ENCODE results near the gene PIK3CA.
"Not testable (repeated sequence)": the region's sequence is repeated elsewhere in the genome, so short reads cannot be mapped to it uniquely, and the experiment has no call there.

Gene PIK3CA

GRCh38 chr3:179215550-179215949 lies 67.4 kb downstream of the PIK3CA start:
- peak; percentile 6 to 46 for DNase-seq

DNA sequence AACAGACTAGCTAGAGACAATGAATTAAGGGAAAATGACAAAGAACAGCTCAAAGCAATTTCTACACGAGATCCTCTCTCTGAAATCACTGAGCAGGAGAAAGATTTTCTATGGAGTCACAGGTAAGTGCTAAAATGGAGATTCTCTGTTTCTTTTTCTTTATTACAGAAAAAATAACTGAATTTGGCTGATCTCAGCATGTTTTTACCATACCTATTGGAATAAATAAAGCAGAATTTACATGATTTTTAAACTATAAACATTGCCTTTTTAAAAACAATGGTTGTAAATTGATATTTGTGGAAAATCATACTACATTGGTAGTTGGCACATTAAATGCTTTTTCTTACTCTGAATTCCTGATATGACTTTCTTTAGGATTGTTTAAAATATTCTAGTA lies 70.1 kb downstream of the PIK3CA start:
- not testable (repeated sequence) for DNase-seq

GRCh38 chr3:179223548-179223947 lies 75.4 kb downstream of the PIK3CA start:
- DNase-seq, result no peak

DNA sequence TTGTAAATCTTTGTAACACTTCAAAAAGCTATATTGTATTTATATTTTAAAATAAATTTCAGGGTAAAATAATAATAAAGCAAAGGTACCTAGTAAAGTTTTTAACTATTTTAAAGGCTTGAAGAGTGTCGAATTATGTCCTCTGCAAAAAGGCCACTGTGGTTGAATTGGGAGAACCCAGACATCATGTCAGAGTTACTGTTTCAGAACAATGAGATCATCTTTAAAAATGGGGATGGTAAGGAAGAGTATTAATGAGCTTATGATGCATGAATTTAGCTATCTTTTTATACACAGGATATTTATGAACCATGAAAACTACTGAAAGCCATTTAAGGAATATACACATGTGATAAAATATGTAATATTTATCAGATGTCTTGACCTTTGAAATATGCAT lies 76.4 kb downstream of the PIK3CA start:
- no peak for DNase-seq

GRCh38 chr3:179227349-179227748 lies 79.2 kb downstream of the PIK3CA start:
- no peak for DNase-seq

DNA sequence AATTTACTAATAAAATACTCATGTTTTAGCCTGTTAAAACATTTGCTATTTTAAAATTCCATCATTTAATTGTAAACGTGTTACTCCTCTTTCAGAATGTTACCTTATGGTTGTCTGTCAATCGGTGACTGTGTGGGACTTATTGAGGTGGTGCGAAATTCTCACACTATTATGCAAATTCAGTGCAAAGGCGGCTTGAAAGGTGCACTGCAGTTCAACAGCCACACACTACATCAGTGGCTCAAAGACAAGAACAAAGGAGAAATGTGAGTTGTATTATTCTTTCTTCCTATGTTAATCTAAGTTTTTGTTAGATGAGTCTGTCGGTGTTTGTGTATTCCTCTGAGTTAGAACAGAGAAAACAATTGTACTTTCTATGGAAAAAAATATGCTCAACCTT lies 81.0 kb downstream of the PIK3CA start:
- no peak for DNase-seq

DNA sequence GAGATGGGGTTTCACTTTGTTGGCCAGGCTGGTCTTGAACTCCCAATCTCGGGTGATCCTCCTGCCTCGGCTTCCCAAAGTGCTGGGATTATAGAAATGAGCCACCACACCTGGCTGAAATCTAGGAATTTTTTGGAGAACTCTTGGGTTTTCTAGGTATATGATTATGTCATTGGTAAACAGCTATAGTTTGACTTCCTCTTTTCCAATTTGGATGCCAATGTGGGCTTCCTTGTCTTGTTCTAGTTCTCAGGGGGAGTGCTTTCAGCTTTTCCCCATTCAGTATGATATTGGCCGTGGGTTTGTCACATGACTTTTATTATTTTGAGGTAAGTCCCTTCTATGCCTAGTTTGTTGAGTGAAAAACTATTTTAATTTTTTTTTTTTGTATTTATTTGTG lies 84.9 kb downstream of the PIK3CA start:
- no peak for DNase-seq

- DNase-seq, result no peak
Measured at GRCh38 chr3:179234199-179234598, 86.0 kb downstream of the PIK3CA start.

- DNase-seq, result no peak
Measured at GRCh38 chr3:179236669-179237301, 88.6 kb downstream of the PIK3CA start.

DNA sequence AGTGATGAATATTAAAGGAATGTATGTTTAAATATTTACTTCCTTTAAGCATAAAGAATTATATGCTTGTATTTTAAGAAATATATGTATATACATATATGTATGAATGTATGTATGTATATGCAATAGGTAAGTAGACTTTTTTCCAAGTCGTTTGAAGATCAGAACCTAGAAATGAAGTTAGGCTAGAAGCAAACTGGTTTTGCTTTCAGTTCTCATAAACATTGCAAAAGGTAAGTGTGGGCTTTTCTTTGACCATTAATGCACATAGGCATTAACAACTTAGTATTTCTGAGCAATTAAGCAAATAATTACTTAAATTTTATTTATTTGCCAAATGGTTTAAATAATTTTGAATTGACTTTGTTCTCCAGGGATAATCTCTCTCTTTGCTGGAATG lies 92.1 kb downstream of the PIK3CA start:
- DNase-seq, result not testable (repeated sequence)

DNA sequence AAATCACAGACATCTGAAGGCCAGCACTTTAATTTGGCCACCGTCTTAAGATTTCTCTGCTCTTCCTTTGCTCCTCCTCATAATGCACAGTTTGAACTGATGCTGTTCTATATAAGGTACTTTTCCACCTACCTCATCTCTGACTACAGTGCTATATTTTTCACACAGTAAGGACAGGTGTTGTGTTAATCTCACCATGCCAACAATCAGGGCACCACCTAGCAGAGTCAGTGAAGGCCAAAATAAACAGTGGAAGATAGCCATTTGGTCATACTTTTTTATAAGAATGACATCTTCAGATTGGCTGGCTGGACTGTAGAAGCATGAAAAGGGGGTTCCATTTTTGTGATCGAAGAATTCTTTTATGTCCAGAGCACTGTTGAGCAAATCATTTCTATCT lies 94.7 kb downstream of the PIK3CA start:
- not testable (repeated sequence) for DNase-seq

GRCh38 chr3:179244878-179245277 lies 96.7 kb downstream of the PIK3CA start:
- DNase-seq, result no peak

- peak in 1 of 2 donors; percentile 3 for DNase-seq
Measured at GRCh38 chr3:179247289-179248015, 99.3 kb downstream of the PIK3CA start.

DNA sequence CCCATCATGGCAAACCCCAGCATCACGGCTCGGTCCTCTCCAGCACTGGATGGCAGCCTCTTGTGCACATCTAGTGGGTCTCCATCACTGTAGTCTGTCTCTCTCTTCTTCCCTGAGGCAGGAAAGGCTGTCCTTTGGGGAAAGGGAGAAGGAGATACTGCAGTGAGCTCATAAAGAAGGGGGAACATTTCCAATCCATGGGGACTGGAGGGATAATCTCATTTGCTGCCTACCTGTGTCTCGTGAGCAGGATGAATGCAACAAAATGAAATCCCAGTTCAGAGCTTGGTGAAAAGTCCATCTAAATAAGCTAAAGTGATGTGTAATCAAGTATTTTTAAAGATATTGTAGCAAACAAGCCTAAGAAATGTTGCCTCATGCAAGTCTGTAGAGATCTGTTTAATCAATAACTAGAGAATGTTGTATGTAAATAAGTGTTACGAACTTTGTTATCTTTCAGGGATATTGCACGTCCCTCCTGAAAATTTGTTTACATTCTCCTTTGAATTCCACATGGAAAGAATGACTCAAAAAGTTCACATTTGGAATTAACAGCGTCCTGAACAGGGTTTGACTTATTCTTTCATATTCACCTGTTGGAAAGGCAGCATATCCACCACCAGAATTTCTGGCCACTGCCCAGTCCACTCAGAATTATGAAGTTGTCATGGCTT lies 102.8 kb downstream of the PIK3CA start, which contains the start of gene KCNMB3:
TSS of gene KCNMB3 (minus strand) at position 312 of the 674 bp plus-strand sequence. CDS start at position 188, 124 bp downstream.
- no peak for DNase-seq

GRCh38 chr3:179256813-179257212 lies 108.7 kb downstream of the PIK3CA start:
- DNase-seq, result no peak

DNA sequence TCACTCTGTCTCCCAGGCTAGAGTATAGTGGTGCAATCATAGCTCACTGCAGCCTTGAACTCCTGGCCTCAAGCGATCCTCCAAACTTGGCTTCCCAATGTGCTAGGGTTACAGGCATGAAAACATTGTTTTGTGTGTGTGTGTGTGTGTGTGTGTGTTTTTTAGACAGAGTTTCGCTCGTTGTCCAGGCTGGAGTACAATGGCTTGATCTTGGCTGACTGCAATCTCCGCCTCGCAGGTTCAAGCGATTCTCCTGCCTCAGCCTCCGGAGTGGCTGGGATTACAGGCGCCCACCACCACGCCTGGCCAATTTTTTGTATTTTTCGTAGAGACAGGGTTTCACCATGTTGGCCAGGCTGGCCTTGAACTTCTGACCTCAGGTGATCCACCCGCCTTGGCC lies 109.6 kb downstream of the PIK3CA start:
- DNase-seq, result not testable (repeated sequence)

DNA sequence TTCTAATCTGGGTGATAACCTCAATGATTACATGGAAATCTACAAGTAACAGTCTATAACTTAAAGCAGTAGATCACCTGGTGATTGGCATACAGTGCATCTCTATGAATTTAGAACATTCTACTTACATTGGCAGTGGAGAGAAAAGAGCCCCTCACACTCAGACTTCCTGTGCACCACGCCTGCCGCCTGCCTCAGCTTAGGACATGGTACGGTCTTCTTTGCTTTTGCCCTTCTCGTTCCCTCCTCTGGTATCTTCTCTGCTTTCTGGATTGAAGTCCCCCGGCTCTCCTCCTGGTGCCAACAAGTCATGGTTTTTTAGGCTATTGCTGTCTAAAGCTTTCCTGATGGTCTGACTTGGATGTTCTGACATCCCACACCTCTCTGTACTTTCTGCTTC lies 110.7 kb downstream of the PIK3CA start:
- no peak for DNase-seq

GRCh38 chr3:179259959-179260756 lies 112.0 kb downstream of the PIK3CA start:
- peak in 1 of 2 donors; percentile 10 for DNase-seq

GRCh38 chr3:179260949-179261765 lies 113.0 kb downstream of the PIK3CA start:
- DNase-seq, result peak; percentile 9 to 45

DNA sequence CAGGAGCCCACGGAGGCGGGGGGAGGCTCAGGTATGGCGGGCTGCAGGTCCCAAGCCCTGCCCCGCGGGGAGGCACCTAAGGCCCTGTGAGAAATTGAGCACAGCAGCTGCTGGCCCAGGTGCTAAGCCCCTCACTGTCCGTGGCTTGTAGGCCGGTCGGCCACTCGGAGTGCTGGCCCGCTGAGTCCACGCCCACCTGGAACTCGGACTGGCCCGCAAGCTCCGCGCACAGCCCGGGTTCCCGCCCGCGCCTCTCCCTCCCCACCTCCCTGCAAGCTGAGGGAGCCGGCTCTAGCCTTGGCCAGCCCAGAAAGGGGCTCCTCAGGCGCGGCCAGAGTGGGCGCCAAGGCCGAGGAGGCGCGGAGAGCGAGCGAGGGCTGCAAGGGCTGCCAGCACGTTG lies 115.0 kb downstream of the PIK3CA start:
- DNase-seq, result no peak

DNA sequence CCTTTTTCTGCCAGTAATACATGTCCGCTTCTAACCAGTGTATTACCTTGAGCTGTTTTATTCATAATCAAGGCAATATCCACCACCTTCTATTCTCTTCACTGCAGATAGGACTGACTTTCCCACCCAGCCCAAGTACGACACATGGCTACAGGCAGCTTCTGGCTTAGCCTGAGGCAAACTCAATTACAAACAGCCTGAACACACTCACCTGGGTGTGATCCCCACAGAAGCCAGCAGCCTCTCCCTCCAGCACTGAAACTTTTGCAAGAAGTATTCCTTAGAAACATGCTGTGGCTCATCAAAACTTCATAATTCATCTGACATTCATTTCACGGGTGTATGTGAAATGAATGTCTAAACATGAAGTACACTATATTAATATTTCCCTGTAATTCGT lies 116.3 kb downstream of the PIK3CA start:
- DNase-seq, result no peak

GRCh38 chr3:179265092-179265491 lies 116.9 kb downstream of the PIK3CA start:
- DNase-seq, result no peak
